ENCODE measurements around the gene SLC7A6.

DNA sequence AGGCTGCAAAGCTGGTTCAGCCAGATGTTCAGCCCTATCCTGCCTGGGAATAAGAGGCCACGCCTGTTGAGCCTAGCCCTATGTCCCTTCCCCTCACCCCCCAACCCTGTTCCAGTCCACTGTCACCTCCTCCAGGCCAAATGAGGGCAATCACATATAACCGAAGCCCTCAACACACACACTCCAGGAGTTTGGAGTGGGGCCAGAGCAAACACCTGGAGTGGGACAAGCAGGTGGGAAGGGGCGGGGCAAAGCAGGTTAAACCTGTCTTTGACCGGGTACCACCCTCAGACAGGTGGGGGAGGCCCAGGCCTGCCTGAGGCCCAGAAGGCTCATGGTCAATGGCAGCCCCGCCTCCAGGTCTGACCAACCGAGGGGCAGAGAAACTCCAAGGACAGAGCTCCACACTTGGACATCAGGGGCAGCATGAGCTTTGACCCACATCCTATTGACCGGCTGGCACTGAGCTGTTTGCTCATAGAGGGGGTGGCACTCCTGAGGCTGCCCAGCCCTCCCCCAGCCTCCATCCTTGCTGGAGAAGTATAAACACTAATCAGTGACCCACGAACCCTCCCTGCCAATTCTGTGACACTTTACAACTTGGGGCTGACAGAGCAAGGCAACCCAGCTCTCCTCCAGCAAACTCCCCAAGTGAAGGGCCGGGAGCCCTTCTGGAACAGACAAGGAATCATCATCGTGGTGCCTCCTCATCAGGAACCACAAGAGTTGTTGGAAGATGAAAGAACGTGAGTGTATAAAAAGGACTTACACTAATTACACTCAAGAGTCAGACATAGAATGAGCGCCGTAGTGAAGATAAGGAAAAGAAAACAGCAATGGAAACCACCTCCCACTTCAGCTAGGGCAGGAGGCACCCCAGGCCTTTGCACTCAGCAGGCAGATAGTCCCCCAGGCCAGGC is 29.9 kb upstream of the SLC7A6 start:
- TF ChIP-seq EZH2 (IDR thresholded peaks at IDR 0.05; ENCODE audit: insufficient read depth, poor library complexity, severe bottlenecking) (no peak), EZH2phosphoT487 (IDR thresholded peaks at IDR 0.05; ENCODE audit: insufficient read depth, low read depth) (no peak)
